GM21390 (cell line): ENCODE data around the gene ARL15.

Source experiments
- ATAC-seq: cut with Tn5 transposase; IDR thresholded peaks from one replicate; pipeline ENCODE4 v1.9.1; 2021; ENCODE audit not compliant: unreplicated experiment

Gene ARL15

DNA sequence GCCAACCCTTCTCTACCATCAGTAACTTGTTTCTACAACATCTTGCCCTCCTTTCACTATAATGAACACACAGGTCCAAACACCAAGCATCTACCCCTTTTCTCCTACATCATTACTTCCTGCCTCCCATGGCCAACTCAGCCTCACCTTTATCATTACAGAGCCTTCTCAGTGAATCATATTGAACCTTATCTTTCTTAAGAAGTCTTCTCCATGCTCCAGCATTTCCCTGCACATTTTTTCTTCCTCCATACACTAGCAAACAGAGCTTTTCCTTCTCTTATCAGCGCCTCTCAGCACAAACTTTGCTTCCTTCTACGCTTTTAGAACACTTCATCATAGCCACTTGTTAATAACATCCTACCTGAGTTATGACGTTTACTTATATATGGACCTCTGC lies 148.2 kb downstream of the ARL15 start:
- ATAC-seq, result no peak

DNA sequence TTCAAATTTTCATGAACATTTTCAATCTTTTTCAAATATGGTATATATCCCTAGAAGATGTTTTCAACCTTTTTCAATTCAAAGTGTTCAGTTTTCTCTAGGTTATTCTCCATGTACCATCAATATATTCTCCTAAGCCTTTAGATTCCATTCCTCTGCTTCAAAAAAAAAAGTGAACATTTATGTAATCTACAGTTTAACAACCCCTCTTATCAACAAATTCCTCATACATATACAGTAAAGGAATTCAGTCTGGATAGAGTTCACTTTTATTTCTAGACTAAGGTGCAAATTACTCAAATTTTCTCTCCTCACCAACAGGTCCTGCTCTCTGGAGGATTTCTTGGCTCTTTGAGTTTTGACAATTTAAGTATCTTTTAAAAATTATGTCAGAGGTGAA lies 150.0 kb downstream of the ARL15 start:
- ATAC-seq, result no peak

DNA sequence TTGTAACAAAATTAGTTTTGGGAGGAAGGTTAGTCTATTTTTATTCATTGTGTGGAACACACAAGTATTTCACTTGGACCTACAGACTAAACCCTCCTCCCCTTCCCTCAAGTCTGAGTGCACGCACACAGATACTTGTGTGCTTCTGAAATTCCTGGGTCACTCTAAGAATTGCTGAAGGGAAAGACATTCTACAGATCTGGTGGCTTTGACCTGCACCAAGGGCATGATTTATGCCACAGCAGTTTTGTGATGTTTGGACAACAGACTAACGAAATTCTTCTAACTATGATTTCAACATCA lies 150.5 kb downstream of the ARL15 start:
- ATAC-seq, result no peak

- ATAC-seq, result no peak
Observed at GRCh38 chr5:54159153-54159892, 151.1 kb downstream of the ARL15 start.

- ATAC-seq, result no peak
Observed at GRCh38 chr5:54156577-54156976, 153.8 kb downstream of the ARL15 start.

GRCh38 chr5:54150841-54151240 lies 159.5 kb downstream of the ARL15 start:
- no peak for ATAC-seq

GRCh38 chr5:54148858-54149257 lies 161.5 kb downstream of the ARL15 start:
- ATAC-seq, result no peak

GRCh38 chr5:54148067-54148845 lies 162.1 kb downstream of the ARL15 start:
- no peak for ATAC-seq

GRCh38 chr5:54146916-54147315 lies 163.5 kb downstream of the ARL15 start:
- no peak for ATAC-seq

GRCh38 chr5:54146390-54146789 lies 164.0 kb downstream of the ARL15 start:
- ATAC-seq, result no peak

GRCh38 chr5:54140247-54140840 lies 170.0 kb downstream of the ARL15 start:
- ATAC-seq, result no peak

- no peak for ATAC-seq
Observed at GRCh38 chr5:54136516-54137440, 173.6 kb downstream of the ARL15 start.

DNA sequence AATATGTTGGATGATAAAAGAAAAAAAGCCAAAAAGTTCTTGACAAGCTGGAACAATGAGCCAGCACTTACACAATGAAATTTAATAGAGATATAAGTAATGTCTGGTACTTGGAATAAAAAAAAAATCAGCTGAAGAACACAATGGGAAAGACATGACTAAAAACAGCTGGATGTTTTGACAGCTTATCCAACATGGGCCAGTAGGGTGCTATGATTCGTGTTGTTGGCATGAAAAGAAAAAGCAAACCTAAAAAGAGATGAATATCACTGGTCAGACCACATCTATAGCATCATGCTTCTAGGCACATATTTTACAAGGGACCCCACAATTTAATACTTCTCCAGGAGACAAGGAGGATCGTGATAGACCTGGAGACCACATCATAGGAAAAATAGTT lies 175.3 kb downstream of the ARL15 start:
- ATAC-seq, result no peak

GRCh38 chr5:54133917-54134316 lies 176.5 kb downstream of the ARL15 start:
- no peak for ATAC-seq

DNA sequence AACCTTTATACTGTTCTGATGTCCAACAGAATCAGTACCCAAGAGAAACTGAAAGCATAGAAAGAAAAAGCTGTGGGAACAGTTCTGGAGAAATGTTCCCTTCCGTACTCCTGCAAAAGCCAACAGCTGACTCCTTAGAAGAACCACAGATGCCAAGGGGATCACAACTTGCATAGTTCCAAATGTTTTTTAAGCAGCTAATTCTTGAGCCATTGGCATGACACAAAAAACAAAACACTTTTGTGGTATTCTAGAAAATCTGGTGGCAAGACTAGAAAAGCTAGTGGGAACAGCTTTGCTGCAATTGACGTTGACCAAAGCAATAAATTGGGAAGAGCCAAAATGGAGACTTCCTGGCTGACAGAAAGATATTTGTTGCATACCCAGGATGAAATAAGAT lies 189.9 kb downstream of the ARL15 start:
- no peak for ATAC-seq

DNA sequence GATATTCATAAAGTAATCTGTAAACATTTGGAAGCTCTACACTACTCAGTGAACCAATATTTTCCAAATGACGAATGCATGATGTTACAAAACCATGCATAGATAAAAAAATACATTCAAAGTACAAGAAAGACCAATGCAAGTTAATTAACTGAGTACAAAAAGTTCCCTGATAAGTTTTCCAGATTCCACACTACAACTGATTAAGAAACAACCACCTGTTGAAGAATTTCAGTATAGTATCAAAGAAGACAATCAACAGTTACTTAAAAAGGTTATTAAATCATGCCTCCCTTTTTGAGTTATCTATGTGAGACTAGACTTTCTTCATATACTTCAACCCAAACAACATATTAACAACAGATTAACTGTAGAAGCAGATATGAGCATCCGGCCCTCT lies 192.4 kb downstream of the ARL15 start:
- no peak for ATAC-seq

- ATAC-seq, result no peak
Observed at GRCh38 chr5:54115735-54116403, 194.5 kb downstream of the ARL15 start.

GRCh38 chr5:54113060-54113459 lies 197.3 kb downstream of the ARL15 start:
- ATAC-seq, result no peak

- ATAC-seq, result no peak
Observed at GRCh38 chr5:54109626-54110330, 200.6 kb downstream of the ARL15 start.

DNA sequence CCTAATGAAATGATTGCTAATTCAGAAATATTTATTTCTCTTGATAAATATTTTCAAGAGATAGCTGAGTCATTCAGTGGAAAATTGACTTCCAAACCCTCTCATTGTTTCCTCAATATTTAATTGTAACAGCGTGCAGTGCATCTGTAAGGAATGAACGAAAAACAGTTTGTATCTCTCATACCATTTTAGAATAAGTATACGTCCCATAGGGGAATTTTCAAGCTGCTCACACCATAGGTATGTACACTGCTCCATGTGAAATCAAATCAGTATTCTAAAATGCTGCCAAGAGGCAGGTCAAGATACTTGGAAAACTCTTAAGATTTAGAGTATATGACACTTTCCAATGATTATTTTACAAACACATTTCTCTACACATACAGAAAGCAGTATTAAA lies 202.2 kb downstream of the ARL15 start:
- ATAC-seq, result no peak
